HepG2 (cell line): ENCODE measurements around the gene LIME1. TPM values are rescaled to one million over a fixed set of nuclear protein-coding genes. Genes with fewer than 3 reads are reported as not detected.

Experiments
- CBFB ChIP-seq: sonication (generic); formaldehyde crosslinking; IDR thresholded peaks from 2 replicates; pipeline ENCODE4 v1.4.0; 2020; ENCODE audit warnings: missing genetic modification reagents
- FOXK1 ChIP-seq: sonication (generic); formaldehyde crosslinking; IDR thresholded peaks from 2 replicates; pipeline ENCODE4 v1.4.0; 2020; ENCODE audit warnings: low read depth, missing genetic modification reagents, borderline replicate concordance
- FUBP1 ChIP-seq: sonication (generic); formaldehyde crosslinking; IDR thresholded peaks from 2 replicates; pipeline ENCODE4 v1.5.1; 2020; ENCODE audit warnings: missing genetic modification reagents, mild to moderate bottlenecking, borderline replicate concordance
- HNRNPL ChIP-seq: fragments of 200-400 bp; formaldehyde crosslinking; IDR thresholded peaks from 2 replicates; pipeline ENCODE4 v1.6.1; 2017; ENCODE audit warnings: mild to moderate bottlenecking, low read depth, low read length
- HNRNPUL1 ChIP-seq: fragments of 200-400 bp; formaldehyde crosslinking; IDR thresholded peaks from 2 replicates; pipeline ENCODE4 v1.6.1; 2017; ENCODE audit warnings: low read depth, mild to moderate bottlenecking, low read length, moderate library complexity
- PCBP1 ChIP-seq: fragments of 200-400 bp; formaldehyde crosslinking; IDR thresholded peaks from 2 replicates; pipeline ENCODE4 v1.6.1; 2017; ENCODE audit warnings: mild to moderate bottlenecking, low read depth, low read length, borderline replicate concordance
- SIX4 ChIP-seq: sonication (generic); formaldehyde crosslinking; IDR thresholded peaks from 2 replicates; pipeline ENCODE4 v1.4.0; 2020; ENCODE audit warnings: missing genetic modification reagents
- SMAD1 ChIP-seq: sonication (generic); formaldehyde crosslinking; IDR thresholded peaks from 2 replicates; pipeline ENCODE4 v1.4.0; 2020; ENCODE audit warnings: missing genetic modification reagents, low read depth, mild to moderate bottlenecking, borderline replicate concordance
- SYNCRIP ChIP-seq: fragments of 200-400 bp; formaldehyde crosslinking; IDR thresholded peaks from 2 replicates; pipeline ENCODE4 v1.6.1; 2018; ENCODE audit warnings: mild to moderate bottlenecking, low read depth, low read length; ENCODE audit not compliant: insufficient read depth
- TARDBP ChIP-seq: sonication (generic); formaldehyde crosslinking; IDR thresholded peaks from 2 replicates; pipeline ENCODE4 v1.8.0; 2022; ENCODE audit warnings: mild to moderate bottlenecking, missing genetic modification reagents
- TMF1 ChIP-seq: sonication (generic); formaldehyde crosslinking; IDR thresholded peaks from 2 replicates; pipeline ENCODE4 v1.8.1; 2022; ENCODE audit warnings: low read depth, missing genetic modification reagents
- TOPORS ChIP-seq: sonication (generic); formaldehyde crosslinking; IDR thresholded peaks from 2 replicates; pipeline ENCODE4 v1.8.0; 2023; ENCODE audit warnings: mild to moderate bottlenecking, missing genetic modification reagents
- XRCC5 ChIP-seq: fragments of 200-400 bp; formaldehyde crosslinking; optimal IDR thresholded peaks from 2 replicates; pipeline ENCODE3; 2017; ENCODE audit warnings: mild to moderate bottlenecking, low read length
- ZBTB7A ChIP-seq: sonication (generic); formaldehyde crosslinking; IDR thresholded peaks from 2 replicates; pipeline ENCODE4 v1.8.0; 2022; ENCODE audit warnings: mild to moderate bottlenecking, missing genetic modification reagents
- ZC3H13 ChIP-seq: sonication (generic); formaldehyde crosslinking; IDR thresholded peaks from 2 replicates; pipeline ENCODE4 v1.8.1; 2023; ENCODE audit warnings: mild to moderate bottlenecking, missing genetic modification reagents, moderate library complexity
- ZFP1 ChIP-seq: IDR thresholded peaks from 2 replicates; pipeline ENCODE4 v1.6.1; 2016
- ZHX1 ChIP-seq: sonication (generic); formaldehyde crosslinking; IDR thresholded peaks from 2 replicates; pipeline ENCODE4 v1.8.1; 2022; ENCODE audit warnings: low read depth, mild to moderate bottlenecking, missing genetic modification reagents
- ZNF124 ChIP-seq: sonication (generic); formaldehyde crosslinking; IDR thresholded peaks from 2 replicates; pipeline ENCODE4 v1.4.0; 2020; ENCODE audit warnings: missing genetic modification reagents
- ZNF329 ChIP-seq: sonication (generic); formaldehyde crosslinking; IDR thresholded peaks from 2 replicates; pipeline ENCODE4 v1.9.0; 2021; ENCODE audit warnings: low read depth, mild to moderate bottlenecking, missing genetic modification reagents
- ZNF567 ChIP-seq: sonication (generic); formaldehyde crosslinking; IDR thresholded peaks from 2 replicates; pipeline ENCODE4 v1.8.1; 2023; ENCODE audit warnings: mild to moderate bottlenecking, missing genetic modification reagents, borderline replicate concordance
- ZNF615 ChIP-seq: sonication (generic); formaldehyde crosslinking; IDR thresholded peaks from 2 replicates; pipeline ENCODE4 v1.5.0; 2020; ENCODE audit warnings: mild to moderate bottlenecking, missing genetic modification reagents, borderline replicate concordance
- ZNF773 ChIP-seq: sonication (generic); formaldehyde crosslinking; IDR thresholded peaks from 2 replicates; pipeline ENCODE4 v1.4.0; 2020; ENCODE audit warnings: missing genetic modification reagents, borderline replicate concordance
- ZSCAN31 ChIP-seq: sonication (generic); formaldehyde crosslinking; IDR thresholded peaks from 2 replicates; pipeline ENCODE4 v1.5.0; 2020; ENCODE audit warnings: low read depth, mild to moderate bottlenecking, missing genetic modification reagents
- polyA plus RNA-seq, 8 experiments: library from polyadenylated mRNA; depleted of rRNA in 3 of 8; stranded (reverse) in 7 of 8; unstranded in 1 of 8; fragments of >200 nt; fragmentation: Illumina TruSeq in 4 of 8; extraction: Trizol in 4 of 8; gene quantifications; 2 replicates each; pipeline versions ENCODE4 v1.2.1 to v1.2.3, GENCODE V29; 2011 to 2016; ENCODE audit warnings: low read depth in 4 of 8, missing spikeins in 1 of 8, mixed read lengths in 1 of 8; ENCODE audit not compliant: insufficient read depth in 1 of 8
- total RNA-seq, 5 experiments: library from RNA; depleted of rRNA; stranded (reverse); fragments of >200 nt; fragmentation: Illumina TruSeq; extraction: Trizol; gene quantifications; 2 replicates each; pipeline ENCODE4 v1.2.3, GENCODE V29; 2016; ENCODE audit warnings: low read depth in 1 of 5

LIME1 gene
- total and polyA plus RNA-seq, 2 of the 13 experiments (the other 11 are each of a cell fraction or from before 2014, with no cell fraction given) = 13.0 to 61.5 TPM

GRCh38 chr20:63739130-63740069 lies 2.9 kb downstream of the LIME1 start, which contains the start of gene SLC2A4RG (continued):
- TF ChIP-seq ZNF773 (CRISPR knock-in tag) = 0 out of 2 replicates have a peak, but pooled peaks have one; percentile 72
- TF ChIP-seq ZFP1 (CRISPR knock-in tag) = peak; percentile 69; the same call in 1 of the 2 replicates
- TF ChIP-seq ZC3H13 (CRISPR knock-in tag) = peak; percentile 95
- peak; percentile 61; the same call in 1 of the 2 replicates for TF ChIP-seq SIX4
- no peak for TF ChIP-seq ZNF124 (CRISPR knock-in tag)
- TF ChIP-seq HNRNPUL1 = peak; percentile 95
- peak; percentile 96 for TF ChIP-seq HNRNPL
- no peak for TF ChIP-seq ZNF615 (CRISPR knock-in tag)
- TF ChIP-seq TARDBP = peak; percentile 92
- TF ChIP-seq SMAD1 (CRISPR knock-in tag) = peak; percentile 88
- TF ChIP-seq PCBP1 = no peak
- peak; percentile 76; the same call in 1 of the 2 replicates for TF ChIP-seq ZHX1 (CRISPR knock-in tag)
- peak; percentile 76; the same call in 1 of the 2 replicates for TF ChIP-seq CBFB (CRISPR knock-in tag)
- peak; percentile 80 for TF ChIP-seq TOPORS (CRISPR knock-in tag)
- TF ChIP-seq XRCC5 = peak; percentile 90
- TF ChIP-seq FUBP1 (CRISPR knock-in tag) = no peak
- TF ChIP-seq FOXK1 = peak; percentile 55; the same call in 1 of the 2 replicates
- TF ChIP-seq SYNCRIP = no peak
- peak; percentile 99 for TF ChIP-seq ZBTB7A (CRISPR knock-in tag)
- no peak for TF ChIP-seq TMF1 (CRISPR knock-in tag)
- no peak; the same call in 1 of the 2 replicates for TF ChIP-seq ZNF329
- peak; percentile 91; the same call in 1 of the 2 replicates for TF ChIP-seq ZNF567 (CRISPR knock-in tag)
- TF ChIP-seq ZSCAN31 = peak; percentile 89
